Psoas muscle (tissue), 8 donors: ENCODE results near the gene GRM7. TPM values are rescaled to one million over a fixed set of nuclear protein-coding genes. Genes with fewer than 3 reads are reported as not detected.

Experiments
- ATAC-seq, 4 donors: fragments of 200-7000 bp; cut with Tn5 transposase; one replicate each; pipeline ENCODE4 v1.9.1; 2020; ENCODE audit warnings: moderate library complexity in 3 of 4, mild to moderate bottlenecking in 2 of 4
- DNase-seq, 2 donors: peaks; one replicate each; pipeline ENCODE4 v3.0.0-alpha.2; 2020
- H3K27ac ChIP-seq: fragments of 200-600 bp; one replicate; pipeline ENCODE4 v1.8.0; 2022
- H3K27me3 ChIP-seq, 3 donors: fragments of 200-600 bp in 1 of 3; one replicate each; pipeline versions ENCODE4 v1.6.1 to v1.8.0; 2013 to 2022; ENCODE audit warnings: low read length in 2 of 3, mild to moderate bottlenecking in 2 of 3, moderate library complexity in 1 of 3; ENCODE audit not compliant: insufficient read depth in 3 of 3
- H3K36me3 ChIP-seq, 2 donors: fragments of 200-600 bp in 1 of 2; one replicate each; pipeline versions ENCODE4 v1.6.1 to v1.8.0; 2013 to 2022; ENCODE audit warnings: low read depth in 1 of 2, mild to moderate bottlenecking in 1 of 2, moderate library complexity in 1 of 2; ENCODE audit not compliant: insufficient read depth in 1 of 2
- H3K4me1 ChIP-seq: fragments of 200-600 bp; one replicate; pipeline ENCODE4 v1.8.0; 2022
- H3K4me3 ChIP-seq: fragments of 200-600 bp; one replicate; pipeline ENCODE4 v1.8.0; 2022; ENCODE audit warnings: mild to moderate bottlenecking
- H3K9me3 ChIP-seq: fragments of 200-600 bp; one replicate; pipeline ENCODE4 v1.8.0; 2022
- CTCF ChIP-seq: fragments of 200-600 bp; IDR thresholded peaks from one replicate; pipeline ENCODE4 v1.8.0; 2022; ENCODE audit warnings: antibody characterized with exemption
- WGBS, 3 donors: extraction: QIAGEN DNeasy Blood & Tissue Kit; methylation state at CpG; one replicate each; pipeline versions ENCODE4 v1.1.6 to v1.1.7; 2013; 5-methylcytosine and 5-hydroxymethylcytosine counted together
- intact Hi-C, 2 donors: fragments of 100-400 bp; cut with DNase I; formaldehyde crosslinking; loops; one replicate each; pipeline versions ENCODE4 v1.11.0 to v1.14.2; 2022
- polyA plus RNA-seq, 3 donors: library from polyadenylated mRNA; stranded (reverse); fragments of 200-250 nt; gene quantifications; one replicate each; pipeline ENCODE4 v1.2.3, GENCODE V29; 2013
- total RNA-seq, 4 donors: library from RNA; stranded (reverse); fragmentation: NEBNext Ultra II Directional in 2 of 4; extraction: Animal tissue kit (Norgen Biotek cat#: 25700) in 2 of 4; gene quantifications; one replicate each; pipeline versions ENCODE4 v1.2.1 to v1.2.4, GENCODE V29; 2021 to 2023
- donor health status: healthy with polysubstance abuse.
- donor health status: DM: no; HTN: no; CAD: no; lungs with moderate emphysema.
- donor health status: Bipolar disorder and iron deficiency.
- donor health status: healthy.
- donor health status: DM: yes; HTN: yes; CAD: no.
- donor health status: DM: no; HTN: no; CAD: no.
- donor health status: DM: no; HTN: no; CAD: no.
- donor health status: DM: yes; HTN: yes; CAD: no.

The GRM7 gene
- total and polyA plus RNA-seq, 7 donors = 0.01 TPM; not detected in 6

GRCh38 chr3:7602297-7602696, 741.4 kb downstream of the GRM7 start:
- H3K9me3 ChIP-seq = no peaks in the 10 kb centered on the region
- H3K4me1 ChIP-seq = no peaks in the 10 kb centered on the region
- H3K36me3 ChIP-seq = no peaks in the 10 kb centered on the region
- no peak for DNase-seq
- TF ChIP-seq CTCF = no peak
- 78 to 85% (median 84%) methylated on average over 2 of the region's 2 CpGs for WGBS, 3 donors
- no peak for ATAC-seq
- H3K27ac ChIP-seq = no peak overlapping the region
- intact Hi-C loops = no loop called here
- no peak overlapping the region for H3K4me3 ChIP-seq
- H3K27me3 ChIP-seq = peaks cover 0 to 2% (median 0%) of the 10 kb centered on the region in 3 donors

DNA sequence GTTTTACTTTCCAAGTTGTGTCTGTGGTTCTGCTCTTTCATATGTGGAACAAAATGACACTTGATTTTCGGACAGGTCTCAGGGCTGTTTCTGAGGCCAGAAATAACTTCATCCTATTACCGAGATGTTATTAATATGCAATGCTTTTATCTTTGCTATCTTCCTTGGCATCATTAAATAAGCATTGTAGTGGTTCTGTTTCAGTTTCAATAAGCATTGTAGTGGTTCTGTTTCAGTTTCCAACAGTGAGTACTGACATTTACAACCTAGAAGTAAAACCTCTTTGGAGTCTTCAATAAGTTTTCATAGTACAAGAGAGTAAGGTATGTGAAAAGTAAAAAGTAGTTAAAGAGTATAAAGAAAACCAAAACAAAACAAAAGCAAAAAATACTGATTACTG, 746.2 kb downstream of the GRM7 start:
- Histone ChIP-seq H3K36me3 (no peaks in the 10 kb centered on the region), H3K9me3 (no peaks in the 10 kb centered on the region), H3K4me3 (no peak overlapping the region), H3K4me1 (no peaks in the 10 kb centered on the region), H3K27me3 (peaks cover 0 to 8% (median 0%) of the 10 kb centered on the region in 3 donors), H3K27ac (no peak overlapping the region)
- intact Hi-C loops = no loop called here
- WGBS, 3 donors = 78 to 79% (median 78%) methylated on average over 2 of the region's 2 CpGs
- no peak for DNase-seq
- ATAC-seq = no peak
- TF ChIP-seq CTCF = no peak

- Histone ChIP-seq H3K4me3 (no peak overlapping the region), H3K27me3 (peaks cover 0 to 8% (median 0%) of the 10 kb centered on the region in 3 donors), H3K4me1 (no peaks in the 10 kb centered on the region), H3K9me3 (no peaks in the 10 kb centered on the region), H3K36me3 (no peaks in the 10 kb centered on the region), H3K27ac (no peak overlapping the region)
- intact Hi-C loops = no loop called here
- no peak for TF ChIP-seq CTCF
- ATAC-seq (no peak), DNase-seq (no peak)
- 60 to 81% (median 68%) methylated on average over 2 of the region's 2 CpGs for WGBS, 3 donors
Measured at GRCh38 chr3:7607676-7608075, 746.8 kb downstream of the GRM7 start.

DNA sequence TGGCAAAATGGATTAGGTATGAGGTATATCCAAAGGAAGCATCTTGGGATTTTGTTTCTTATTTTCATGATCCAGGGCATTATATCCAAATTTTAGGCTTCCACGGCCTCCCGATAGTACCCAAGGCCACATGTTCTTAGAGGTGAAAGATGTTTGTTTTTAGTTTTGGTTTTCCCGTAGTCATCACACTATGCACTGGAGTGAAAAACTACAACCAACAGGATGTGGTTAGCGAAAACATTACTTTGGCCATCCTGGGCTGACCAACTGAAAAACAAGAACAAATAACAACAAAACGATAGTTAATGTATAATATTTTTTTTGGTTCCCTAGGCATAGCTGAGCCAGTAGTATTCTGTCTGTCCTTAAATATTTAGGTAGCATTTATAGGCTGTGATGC, 749.7 kb downstream of the GRM7 start:
- ATAC-seq = no peak
- 91 to 94% (median 93%) methylated on average over 5 of the region's 5 CpGs for WGBS, 3 donors
- TF ChIP-seq CTCF = no peak

GRCh38 chr3:7615043-7615442, 754.1 kb downstream of the GRM7 start:
- Histone ChIP-seq H3K27me3 (peaks cover 0 to 6% (median 0%) of the 10 kb centered on the region in 3 donors), H3K36me3 (no peaks in the 10 kb centered on the region), H3K4me3 (no peak overlapping the region), H3K9me3 (no peaks in the 10 kb centered on the region), H3K4me1 (no peaks in the 10 kb centered on the region), H3K27ac (no peak overlapping the region)
- intact Hi-C loops = no loop called here
- ATAC-seq (no peak), DNase-seq (no peak)
- no peak for TF ChIP-seq CTCF
- 72 to 86% (median 83%) methylated on average over 1 of the region's 1 CpG for WGBS, 3 donors

More for the DNA sequence above, 749.7 kb downstream of the GRM7 start:
- no peaks in the 10 kb centered on the region for H3K9me3 ChIP-seq
- H3K27me3 ChIP-seq = peaks cover 0 to 6% (median 0%) of the 10 kb centered on the region in 3 donors
- no peak overlapping the region for H3K27ac ChIP-seq
- no peaks in the 10 kb centered on the region for H3K4me1 ChIP-seq
- no peak for DNase-seq
- intact Hi-C loops = no loop called here
- H3K4me3 ChIP-seq = no peak overlapping the region
- no peaks in the 10 kb centered on the region for H3K36me3 ChIP-seq
